GM18508 (cell line): ENCODE measurements around the gene TUBA1C.

Source experiments
- ATAC-seq: cut with Tn5 transposase; IDR thresholded peaks from one replicate; pipeline ENCODE4 v1.9.1; 2021; ENCODE audit warnings: moderate number of reproducible peaks; ENCODE audit not compliant: insufficient read depth, unreplicated experiment

The TUBA1C gene

DNA sequence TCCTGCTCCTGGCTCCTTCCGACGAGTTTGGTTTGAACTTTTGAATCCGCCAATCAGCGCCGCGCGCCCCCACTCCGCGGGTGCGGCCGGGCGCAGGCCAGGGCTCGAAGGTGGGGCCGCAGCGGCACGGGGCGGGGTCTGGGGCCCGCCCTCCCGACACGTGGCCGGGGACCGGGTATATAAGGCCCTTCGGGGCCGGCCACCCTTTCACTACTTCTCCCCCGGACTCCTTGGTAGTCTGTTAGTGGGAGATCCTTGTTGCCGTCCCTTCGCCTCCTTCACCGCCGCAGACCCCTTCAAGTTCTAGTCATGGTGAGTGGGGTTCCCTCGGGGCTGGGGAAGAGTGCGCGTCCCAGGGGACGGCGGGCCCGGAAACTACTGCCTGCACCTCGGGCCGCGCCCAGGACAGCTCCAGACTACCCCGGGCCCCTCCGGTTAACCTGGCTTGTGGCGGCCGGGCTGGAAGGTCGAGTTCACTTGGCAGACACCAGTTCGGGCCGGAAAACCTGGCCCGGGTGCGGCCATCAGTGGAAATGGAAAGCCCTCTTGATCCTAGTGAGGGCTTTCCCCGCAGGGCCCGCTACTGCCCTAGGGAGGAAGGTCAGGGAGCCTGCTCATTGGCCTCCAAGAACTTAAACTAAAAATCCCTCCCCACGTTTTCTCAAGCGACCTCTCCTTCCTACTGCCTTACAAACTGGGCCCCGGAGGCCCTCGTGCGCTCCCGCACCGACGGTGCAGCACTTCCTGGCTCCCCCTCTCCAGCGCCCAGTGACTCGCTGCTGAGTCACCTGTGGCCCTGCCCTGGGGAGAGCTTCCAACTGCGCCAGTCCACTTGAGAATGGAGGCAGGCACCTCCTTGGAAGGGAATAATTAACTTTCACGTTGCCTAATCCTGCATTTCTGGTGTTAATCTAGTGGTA, at the start of gene TUBA1C:
TSS of gene TUBA1C (plus strand) at position 210 of the 920 bp plus-strand sequence. CDS start at position 310, 100 bp downstream.
- no peak for ATAC-seq

DNA sequence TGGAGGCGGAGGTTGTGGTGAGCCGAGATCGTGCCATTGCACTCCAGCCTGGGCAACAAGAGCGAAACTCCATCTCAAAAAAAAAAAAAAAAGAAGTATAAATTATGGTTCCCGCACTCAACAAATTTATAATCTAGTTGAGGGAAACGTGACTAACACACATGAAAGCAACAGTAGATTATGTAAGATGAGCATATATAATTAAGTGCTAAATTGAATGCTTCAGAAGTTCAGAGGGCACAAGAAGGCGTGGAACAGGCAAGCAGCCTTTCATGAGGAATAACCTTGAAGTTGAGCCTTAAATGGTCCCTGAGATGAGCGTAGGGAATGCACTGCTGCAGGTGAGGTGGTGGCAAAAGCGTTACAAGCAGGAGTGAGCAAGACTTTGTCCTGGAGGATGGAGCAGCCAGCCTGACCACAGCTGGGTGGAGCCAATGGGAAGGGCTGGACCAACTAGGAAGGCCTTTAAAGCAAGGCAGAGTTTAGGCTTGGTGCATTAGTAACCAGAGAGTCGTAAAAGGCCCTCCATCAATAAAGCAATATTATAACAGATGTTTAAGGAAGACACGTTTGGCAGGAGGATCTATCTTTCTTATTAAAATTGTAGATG, 45.4 kb upstream of the TUBA1C start:
- ATAC-seq: no peak

DNA sequence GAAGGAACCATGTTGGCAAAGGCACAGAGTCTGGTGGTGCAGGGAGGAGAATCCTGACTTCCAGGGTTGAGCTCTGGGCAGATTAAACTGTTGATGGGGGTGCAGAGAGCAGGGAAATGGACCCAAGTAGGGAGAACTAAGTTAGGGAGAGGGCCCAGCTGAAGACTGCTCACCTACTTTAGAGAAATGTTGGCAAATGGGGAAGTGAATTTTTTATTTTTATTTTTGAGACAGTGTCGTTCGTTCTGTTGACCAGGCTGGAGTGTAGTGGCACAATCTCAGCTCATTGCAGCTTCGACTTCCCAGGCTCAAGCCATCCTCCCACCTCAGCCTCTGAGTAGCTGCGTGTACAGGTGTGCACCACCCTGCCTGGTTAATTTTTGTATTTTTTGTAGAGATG, 43.9 kb upstream of the TUBA1C start:
- no peak for ATAC-seq

DNA sequence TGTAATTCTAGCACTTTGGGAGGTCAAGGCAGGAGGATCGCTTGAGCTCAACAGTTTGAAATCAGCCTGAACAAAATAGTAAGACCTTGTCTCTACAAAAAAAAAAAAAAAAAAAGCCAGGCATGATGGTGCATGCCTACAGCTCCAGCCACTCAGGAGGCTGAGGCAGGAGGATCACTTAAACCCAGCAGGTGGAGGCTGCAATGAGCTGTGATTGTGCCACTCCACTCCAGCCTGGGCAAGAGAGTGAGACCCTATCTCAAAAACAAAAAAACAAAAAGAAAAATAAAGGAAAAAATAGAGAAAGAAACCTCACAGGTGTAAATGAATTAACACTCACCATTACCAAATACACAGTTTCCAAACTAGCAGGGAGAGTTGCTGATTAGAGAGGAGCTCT, 41.8 kb upstream of the TUBA1C start:
- no peak for ATAC-seq

DNA sequence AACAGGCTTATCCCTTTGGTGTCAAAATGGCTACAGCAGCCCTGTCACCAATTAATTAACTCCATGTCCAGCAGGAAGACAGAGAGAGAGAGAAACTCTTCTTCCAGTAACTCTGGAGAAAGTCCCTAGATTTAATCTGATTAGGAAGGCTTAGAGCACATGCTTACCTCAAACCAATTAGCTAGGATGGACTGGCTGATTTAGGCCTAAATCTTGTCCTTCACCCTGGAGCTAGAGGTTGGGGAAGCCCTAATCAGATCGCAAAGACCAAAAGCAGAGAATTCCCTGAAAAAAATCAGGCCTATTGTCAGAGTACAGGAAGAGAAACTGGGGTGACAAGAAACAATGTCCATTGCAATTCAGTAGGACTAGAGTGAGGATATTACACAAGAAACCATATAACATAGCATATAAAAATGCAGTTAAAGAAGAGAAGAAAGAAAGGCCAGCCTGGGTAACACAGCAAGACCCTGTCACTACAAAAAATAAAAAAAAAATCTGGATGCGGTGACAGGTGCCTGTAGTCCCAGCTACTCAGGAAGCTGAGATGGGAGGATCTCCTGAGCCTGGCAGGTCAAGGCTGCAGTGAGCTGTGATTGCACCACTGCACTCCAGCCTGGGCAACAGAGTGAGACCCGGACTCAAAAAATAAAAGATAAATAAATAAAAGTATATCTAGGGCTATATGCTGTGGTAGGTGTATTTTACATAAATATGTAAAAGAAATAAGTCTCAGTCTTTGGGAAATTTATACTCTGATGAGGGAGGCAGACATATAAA, 41.1 kb upstream of the TUBA1C start:
- no peak for ATAC-seq

DNA sequence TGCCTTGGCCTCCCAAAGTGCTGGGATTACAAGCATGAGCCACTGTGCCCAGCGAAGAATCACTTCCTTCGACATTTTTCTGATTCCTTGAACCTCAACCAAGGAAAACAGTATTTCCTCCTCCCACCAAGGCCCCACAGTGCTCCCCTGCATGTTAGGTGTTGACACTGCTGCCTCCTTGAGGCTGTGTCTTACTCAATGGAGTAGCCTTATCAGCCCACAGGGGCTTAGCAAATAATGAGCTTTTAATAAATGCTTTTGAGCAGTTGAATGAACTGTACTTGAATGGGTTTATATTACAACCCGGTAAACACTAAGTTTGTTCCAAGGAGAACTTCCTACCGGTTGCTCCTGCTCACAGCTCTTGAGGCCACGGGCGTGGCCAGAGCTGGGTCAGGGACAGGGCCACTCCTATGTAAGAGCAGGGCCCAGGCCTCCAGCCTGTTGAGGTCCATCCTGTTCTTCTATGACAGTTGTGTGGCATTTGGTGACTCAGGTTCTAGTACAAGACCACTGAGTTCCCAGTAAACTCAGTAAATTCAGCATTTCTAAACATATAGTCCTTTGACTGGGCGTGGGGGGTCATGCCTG, 39.2 kb upstream of the TUBA1C start:
- ATAC-seq: no peak

DNA sequence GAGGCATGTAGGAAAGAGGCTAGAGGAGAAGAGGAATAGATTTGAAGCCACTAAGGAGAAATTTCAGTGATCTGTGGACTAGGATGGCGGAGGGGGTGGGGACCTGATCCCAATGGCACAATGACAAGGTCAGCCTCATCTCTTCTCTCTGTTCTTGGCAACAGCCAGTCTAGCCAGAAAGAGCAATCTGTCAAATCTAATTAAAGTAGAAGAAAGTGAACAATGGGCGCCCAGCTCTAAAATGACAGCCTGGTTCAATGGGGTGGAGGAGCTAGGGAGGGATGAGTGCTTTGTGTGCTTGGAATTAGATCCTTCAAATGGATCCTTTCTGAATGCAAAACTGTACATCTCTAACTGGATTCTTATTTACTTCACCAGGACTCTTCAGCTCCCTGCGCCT, 37.2 kb upstream of the TUBA1C start:
- ATAC-seq: no peak

DNA sequence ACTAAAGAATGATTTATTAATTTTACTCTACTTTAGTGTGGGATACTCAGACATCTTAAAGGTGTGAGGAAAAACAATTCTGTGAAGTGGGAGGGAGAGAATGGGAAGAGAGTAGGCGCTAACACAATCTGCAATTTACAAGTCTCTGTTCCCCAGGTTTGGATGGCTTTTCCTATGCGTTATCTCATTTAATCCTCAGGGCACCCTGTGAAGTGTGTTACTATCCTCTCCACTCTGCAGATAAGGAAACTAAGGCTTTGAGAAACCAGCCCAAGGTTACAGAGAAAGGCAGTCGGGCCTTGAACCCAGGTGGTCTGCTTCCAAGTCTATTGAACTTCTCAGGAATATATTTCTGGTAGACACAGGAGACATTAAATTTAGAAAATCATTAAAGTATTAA, 36.2 kb upstream of the TUBA1C start:
- ATAC-seq: no peak

DNA sequence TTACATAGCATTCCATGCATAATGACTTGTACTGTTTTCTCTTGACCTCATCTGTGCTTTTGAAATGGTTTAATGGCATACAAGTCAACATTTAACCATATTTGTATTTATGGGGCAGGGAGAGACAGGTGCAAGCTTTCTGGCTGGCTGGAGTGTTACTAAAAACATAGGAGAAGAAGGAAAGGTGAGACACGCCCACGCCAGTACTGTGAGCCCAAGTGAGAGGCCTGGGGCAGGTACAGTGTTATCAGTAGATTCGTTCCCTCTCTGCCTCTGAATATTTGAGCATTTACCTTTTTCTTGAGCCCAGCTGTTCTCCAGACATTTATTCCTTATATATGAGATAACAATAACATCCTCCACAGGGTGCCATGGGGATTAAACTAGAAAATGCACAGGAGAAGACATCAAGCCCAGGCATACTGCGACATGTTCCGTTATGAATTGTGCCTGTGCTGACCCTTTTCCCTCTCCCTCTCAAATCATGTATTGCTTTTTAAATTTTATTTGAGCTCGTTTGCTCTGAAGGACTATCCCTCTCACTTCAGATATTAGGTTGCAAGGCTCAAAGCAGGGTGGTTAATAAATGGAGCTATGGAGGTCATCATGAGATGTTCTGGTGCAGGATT, 34.6 kb upstream of the TUBA1C start:
- no peak for ATAC-seq

DNA sequence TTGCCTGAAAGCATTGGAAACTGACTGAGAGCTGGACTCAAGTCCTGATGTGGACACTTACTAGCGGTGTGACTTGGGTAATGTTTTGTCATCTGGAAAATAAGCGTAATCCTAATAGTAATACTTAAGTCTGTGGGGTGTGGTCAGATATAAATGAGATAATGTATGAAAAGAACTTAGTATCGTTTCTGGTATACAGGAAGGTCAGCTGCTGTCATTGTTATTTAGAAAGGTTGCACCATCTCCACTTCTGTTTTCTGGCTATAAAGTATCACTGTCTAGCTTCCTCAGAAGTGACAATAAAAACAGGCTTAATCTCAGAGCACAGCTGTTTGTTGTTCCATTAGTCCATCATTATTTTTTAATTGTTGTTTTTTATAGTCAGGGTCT, 34.1 kb upstream of the TUBA1C start:
- ATAC-seq: no peak

DNA sequence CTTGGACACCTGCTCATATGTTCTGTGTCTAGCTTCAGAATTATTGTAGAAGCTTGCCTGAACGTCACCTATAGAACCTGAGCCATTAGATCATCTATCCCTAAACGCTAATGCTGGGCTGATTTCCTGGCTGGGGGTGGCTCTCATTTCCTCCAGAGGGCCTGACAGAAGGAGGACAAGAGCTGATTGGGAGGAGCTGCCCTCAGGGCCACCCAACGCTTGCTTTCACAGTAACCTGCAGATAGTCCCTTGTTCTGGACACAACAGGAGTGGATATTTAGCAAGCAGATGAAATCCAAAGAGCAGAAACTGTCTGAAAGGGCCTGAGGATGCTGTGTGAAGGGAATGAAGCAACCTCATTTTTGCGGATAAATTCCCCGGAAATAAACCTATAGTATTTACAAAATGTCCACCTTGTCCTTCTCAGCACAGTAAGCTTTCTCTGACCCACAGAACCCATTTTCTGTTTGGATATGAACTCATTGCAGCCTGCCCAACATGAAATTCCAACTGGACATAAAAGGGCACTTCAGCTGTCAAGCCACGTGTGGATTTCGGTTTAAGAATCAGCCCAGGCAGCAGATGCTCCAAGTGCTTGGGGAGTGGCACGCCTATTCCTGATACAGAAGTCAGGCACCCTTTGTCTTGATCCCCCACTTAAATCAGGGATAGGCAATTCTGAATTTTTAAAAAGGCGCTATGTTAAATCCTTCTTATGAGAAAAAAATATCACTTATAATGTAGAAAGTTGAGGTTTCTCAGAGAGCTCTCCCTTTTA, 32.8 kb upstream of the TUBA1C start:
- ATAC-seq: no peak

DNA sequence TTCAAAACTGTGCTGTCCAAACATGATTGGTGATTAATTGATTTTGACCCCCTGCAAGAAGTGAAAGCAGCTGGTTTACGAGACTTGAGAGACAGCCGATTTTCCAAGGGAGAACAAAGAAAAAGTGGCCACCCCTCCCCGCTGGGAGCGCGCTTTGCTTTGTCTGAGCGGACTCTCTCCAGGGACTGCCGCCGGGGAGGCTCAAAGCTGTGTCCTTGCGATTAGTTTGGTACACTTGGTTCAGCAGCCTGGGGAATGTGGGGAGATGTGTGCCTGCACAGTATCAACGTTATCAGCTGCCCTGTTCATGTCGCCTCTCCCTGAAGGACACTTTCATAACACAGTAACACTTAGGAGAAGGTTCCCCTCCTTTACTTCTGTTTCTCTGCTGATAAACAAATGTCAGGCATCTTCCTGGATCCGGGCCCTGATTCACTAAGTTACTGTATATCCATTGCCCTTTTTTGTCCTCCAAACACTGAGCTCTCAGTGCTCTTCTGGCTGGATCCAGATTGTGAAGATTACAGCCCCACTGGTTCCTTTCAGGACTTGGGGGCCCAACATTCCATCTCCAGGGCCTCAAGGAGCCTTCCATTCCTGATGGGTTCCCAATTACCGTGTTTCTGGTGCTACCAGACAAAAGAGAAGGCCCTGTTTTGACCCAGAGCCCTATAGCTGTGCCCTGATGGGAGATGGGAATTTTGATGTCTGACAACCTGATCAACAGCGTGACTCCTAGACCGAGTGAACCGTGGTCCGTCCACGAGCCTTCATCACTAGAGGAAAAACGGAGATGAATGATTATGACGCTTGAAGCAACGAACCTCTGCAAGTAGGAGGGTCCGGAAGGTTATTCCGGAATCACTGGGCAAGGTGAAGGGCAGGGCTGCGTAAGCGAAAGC, 31.7 kb upstream of the TUBA1C start:
- ATAC-seq: no peak

DNA sequence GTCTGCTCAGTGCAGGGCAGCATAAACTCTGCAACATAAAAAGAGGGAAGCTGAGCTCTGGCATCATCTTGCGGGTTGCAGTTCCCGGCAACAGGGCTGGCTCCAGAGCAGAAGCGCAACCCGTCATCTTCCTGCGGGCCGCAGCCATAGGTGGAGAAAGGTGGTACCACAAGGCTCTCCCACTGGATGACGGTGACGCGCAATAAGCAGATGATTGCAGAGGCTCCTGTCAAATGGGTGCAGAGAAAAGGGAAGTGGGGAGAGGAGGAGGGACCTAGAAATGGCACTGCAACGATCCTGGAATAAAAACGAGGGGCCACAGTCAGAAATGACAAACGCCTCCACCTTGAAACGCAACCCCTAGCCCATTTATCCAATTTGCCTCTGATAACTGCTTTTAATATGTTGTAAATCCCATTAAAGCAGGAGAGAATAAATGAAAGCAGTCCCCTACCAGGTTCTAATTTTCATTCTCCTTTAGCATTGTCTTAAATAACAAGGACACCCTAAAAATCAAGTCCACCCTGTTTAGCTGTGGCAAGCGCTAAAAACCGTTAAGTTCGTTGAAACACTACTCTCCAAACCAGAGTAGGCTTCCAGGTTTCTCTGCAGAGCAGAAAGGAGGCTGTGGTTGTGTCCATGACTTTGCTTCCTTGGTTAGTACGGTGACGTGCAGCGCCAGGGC, 30.9 kb upstream of the TUBA1C start:
- no peak for ATAC-seq

DNA sequence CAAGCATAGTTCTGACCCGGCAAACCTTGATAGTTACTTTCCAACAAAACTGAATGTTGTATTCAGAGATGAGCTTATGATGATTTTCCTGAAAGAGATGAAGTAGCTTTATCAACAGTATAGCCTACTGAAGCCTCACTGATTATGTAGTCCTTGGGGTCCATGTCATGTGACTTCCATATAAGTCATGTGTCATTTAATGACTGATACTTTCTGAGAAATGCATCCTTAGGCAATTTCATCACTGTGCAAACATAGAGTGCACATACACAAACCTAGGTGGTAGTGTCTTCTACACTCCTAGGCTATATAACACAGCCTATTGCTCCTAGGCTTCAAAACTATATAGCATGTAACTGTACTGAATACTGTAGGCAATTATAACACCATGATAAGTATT, 28.5 kb upstream of the TUBA1C start:
- no peak for ATAC-seq

DNA sequence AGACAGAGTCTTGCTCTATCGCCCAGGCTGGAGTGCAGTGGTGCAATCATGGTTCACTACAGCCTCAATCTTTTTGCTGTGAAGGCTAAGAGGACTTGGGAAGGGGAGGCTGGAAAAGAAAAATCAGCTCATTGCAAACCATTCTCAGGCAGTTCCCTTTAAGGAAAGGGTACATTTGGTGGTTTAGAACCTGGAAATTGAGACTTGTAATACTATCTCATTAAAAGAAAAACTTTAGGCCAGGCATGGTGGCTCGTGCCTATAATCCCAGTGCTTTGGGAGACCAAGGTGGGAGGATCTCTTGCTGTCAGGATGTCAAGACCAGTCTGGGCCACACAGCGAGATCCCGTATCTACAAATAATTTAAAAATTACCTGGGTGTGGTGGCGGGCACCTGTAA, 21.3 kb upstream of the TUBA1C start:
- ATAC-seq: no peak

DNA sequence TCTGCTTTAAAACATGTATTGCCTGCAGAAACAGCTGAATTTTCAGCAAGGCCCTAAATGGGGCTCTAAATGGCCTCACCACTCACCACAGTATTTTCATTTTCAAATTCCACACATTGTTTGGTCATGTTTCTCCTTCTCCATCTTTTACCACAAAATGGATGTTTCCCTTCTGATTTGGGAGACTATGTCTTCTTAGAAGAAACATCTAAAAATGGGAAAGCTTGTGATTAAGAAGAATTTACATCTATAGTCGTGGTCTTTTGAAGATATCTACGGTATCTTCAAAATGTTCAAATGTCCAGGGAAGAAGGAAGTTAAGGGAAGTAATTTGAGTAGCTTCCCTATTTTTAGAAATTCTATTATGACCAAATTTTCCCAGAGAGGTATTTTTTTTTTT, 20.7 kb upstream of the TUBA1C start:
- no peak for ATAC-seq

DNA sequence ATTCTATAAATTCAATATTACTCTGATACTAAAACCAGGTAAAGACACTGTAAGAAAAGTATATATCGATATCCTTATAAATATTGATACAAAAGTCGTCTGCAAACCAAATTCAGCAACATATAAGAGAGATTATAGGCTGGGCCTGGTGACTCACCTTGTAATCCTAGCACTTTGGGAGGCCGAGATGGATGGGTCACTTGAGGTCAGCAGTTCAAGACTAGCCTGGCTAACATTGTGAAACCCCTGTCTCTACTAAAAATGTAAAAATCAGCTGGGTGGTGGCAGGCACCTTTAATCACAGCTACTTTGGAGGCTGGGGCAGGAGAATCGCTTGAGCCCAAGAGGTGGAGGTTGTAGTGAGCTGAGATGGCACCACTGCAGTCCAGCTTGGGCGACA, 13.5 kb upstream of the TUBA1C start:
- no peak for ATAC-seq

DNA sequence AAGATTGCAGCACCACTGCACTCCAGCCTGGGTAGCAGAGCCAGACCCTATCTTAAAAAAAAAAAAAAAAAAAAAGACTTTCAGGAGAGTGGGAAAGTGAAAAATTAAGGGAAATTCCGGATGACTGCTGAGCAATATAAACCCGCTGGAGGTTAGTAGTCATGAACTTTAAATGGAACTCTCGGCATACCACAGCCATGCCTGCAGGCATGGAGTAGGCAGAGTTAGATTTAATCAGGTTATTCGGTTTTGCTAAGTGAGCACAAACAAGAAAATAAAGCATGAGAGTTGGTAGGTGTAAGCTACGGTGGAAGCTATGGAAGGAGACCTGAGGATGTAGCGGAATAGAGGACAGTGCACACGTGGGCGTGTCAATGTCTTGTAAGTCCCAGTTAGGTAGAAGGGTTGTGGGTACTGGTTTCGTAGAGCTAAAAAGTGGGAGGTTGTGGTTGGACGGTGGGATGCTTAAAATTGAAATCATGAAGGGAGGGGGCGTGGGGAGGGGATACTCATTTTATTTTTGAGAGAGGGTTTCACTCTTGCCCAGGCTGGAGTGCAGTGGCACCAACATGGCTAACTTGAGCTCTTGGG, 11.8 kb upstream of the TUBA1C start:
- no peak for ATAC-seq
